GM21526 (cell line): Measurements from ENCODE around the gene GH1.
"Not testable (repeated sequence)": the region's sequence is repeated elsewhere in the genome, so short reads cannot be mapped to it uniquely, and the experiment has no call there.

ENCODE experiments used
- ATAC-seq: cut with Tn5 transposase; IDR thresholded peaks from one replicate; pipeline ENCODE4 v1.9.1; 2021; ENCODE audit warnings: moderate library complexity; ENCODE audit not compliant: unreplicated experiment, low FRiP score

The GH1 gene

GRCh38 chr17:63928172-63928666 is 9.6 kb upstream of the GH1 start:
- no peak for ATAC-seq

GRCh38 chr17:63927464-63928171 is 9.0 kb upstream of the GH1 start:
- no peak for ATAC-seq

DNA sequence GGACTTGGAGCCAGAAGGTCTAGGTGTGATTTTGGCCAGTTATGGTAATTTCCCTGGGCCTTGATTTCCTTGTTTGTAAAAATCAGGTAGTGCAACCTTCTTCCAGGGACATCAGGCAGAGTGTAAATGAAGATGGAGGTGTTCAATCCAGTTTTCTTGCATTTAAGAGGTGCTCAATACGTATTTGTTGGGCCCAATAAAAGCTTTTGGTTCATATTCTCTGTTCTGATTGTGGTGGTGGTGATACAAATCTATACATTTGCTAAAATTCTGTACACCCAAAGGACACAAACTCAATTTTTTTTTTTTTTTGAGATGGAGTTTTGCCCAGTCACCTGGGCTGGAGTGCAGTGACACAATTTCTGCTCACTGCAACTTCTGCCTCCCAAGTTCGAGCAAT is 7.5 kb upstream of the GH1 start:
- no peak for ATAC-seq

GRCh38 chr17:63925615-63926014 is 7.0 kb upstream of the GH1 start:
- no peak for ATAC-seq

- ATAC-seq, result not testable (repeated sequence)
Measured at GRCh38 chr17:63922402-63922801, 3.8 kb upstream of the GH1 start.

GRCh38 chr17:63920779-63921178 is 2.1 kb upstream of the GH1 start:
- ATAC-seq, result not testable (repeated sequence)

DNA sequence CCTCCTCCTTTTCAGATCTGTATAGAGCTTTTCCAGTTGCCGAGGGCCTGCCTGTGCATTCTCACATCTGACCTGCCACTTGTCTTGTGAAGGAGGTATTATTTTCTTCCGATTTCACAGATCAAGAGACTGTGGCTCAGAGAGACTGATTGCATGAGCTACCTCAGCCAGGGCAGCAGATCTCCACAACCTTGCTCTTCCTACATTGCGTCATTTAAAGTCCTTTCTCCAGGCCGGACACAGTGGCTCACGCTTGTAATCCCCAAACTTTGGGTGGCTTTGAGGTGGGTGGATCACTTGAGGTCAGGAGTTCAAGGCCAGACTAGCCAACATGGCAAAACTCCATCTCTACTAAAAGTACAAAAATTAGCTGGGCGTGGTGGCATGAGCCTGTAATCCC is 1.4 kb upstream of the GH1 start:
- ATAC-seq, result not testable (repeated sequence)

GRCh38 chr17:63919311-63919723 is 678 bp upstream of the GH1 start:
- ATAC-seq, result no peak

DNA sequence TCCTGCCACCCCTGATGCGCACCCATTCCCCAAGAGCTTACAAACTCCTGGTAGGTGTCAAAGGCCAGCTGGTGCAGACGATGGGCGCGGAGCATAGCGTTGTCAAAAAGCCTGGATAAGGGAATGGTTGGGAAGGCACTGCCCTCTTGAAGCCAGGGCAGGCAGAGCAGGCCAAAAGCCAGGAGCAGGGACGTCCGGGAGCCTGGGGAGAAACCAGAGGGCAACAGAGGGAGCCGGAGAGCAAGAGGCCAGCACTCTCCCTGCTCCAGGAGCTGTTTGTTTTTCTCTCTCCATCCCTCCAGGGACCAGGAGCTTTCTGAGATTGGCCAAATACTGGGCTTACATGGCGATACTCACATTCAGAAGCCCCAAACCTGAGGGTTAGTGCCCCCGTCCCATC is 334 bp downstream of the GH1 start:
- ATAC-seq, result no peak

- ATAC-seq, result no peak
Measured at GRCh38 chr17:63917646-63918045, 993 bp downstream of the GH1 start.

DNA sequence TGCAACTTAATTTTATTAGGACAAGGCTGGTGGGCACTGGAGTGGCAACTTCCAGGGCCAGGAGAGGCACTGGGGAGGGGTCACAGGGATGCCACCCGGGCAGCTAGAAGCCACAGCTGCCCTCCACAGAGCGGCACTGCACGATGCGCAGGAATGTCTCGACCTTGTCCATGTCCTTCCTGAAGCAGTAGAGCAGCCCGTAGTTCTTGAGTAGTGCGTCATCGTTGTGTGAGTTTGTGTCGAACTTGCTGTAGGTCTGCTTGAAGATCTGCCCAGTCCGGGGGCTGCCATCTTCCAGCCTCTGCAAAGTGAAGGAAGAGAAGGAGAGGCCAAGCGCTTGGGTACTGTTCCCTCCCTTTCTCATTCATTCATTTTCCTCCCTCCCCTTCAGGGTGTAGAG is 1.4 kb downstream of the GH1 start:
- not testable (repeated sequence) for ATAC-seq

DNA sequence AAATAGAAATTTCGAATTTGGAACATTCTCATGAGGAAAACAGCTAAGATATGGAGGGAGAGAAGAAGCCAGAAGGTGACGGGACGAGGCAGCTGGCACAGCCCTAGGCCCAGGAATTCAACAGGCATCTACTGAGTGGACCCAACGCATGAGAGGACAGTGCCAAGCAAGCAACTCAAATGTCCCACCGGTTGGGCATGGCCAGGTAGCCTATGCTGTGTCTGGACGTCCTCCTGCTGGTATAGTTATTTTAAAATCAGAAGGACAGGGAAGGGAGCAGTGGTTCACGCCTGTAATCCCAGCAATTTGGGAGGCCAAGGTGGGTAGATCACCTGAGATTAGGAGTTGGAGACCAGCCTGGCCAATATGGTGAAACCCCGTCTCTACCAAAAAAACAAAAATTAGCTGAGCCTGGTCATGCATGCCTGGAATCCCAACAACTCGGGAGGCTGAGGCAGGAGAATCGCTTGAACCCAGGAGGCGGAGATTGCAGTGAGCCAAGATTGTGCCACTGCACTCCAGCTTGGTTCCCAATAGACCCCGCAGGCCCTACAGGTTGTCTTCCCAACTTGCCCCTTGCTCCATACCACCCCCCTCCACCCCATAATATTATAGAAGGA is 2.0 kb downstream of the GH1 start:
- no peak for ATAC-seq

- ATAC-seq, result not testable (repeated sequence)
Measured at GRCh38 chr17:63915753-63916152, 2.9 kb downstream of the GH1 start.

DNA sequence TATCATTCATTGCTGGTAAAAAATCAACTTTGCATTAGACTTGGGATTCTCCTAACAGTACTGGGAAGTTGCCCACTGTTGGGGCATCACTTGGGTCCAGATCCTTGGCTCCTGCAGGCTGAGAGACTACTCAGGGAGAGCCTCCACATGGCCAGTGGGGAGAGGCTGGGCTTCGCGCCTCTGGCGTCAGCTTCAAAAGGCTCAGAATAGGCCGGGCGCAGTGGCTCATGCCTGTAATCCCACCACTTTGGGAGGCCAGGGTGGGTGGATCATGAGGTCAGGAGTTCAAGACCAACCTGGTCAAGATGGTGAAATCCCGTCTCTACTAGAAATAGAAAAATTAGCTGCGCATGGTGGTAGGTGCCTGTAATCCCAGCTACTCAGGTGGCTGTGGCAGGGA is 4.2 kb downstream of the GH1 start:
- ATAC-seq, result no peak

GRCh38 chr17:63911657-63912100 is 7.0 kb downstream of the GH1 start:
- ATAC-seq, result no peak

DNA sequence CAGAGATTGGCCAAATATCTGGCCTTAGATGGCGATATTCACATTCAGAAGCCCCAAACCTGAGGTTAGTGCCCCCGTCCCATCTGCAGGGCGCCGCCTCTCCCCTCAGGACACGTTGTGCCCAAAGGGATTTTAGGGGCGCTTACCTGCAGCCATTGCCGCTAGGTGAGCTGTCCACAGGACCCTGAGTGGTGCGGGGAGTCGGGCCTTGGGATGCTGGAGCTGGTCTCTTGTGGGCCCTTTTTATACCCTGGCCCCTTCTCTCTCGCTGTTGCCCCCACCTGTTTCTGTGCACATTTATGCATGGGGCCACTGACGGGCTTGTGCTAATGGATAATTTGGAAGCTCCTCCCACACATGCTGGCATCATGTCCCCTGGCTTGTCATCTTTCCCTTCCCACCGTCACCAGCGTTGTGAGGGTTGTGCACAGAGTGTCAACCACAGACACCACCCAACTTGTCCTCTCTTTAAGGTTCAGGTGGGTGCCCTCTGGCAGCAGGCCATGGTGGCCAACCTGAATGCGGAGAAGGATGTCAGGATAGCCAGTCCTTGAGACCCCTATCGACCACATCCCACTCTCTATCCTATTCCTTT is 7.5 kb downstream of the GH1 start, which contains the start of gene CSHL1:
Gene CSHL1, minus strand, starts transcription at position 218 of the 595 bp plus-strand sequence. Its CDS starts 62 bp downstream, at position 156.
- ATAC-seq, result no peak

- ATAC-seq, result no peak
Measured at GRCh38 chr17:63910096-63910495, 8.5 kb downstream of the GH1 start.

GRCh38 chr17:63909586-63909985 is 9.1 kb downstream of the GH1 start:
- not testable (repeated sequence) for ATAC-seq

GRCh38 chr17:63907161-63907778 is 11.4 kb downstream of the GH1 start:
- ATAC-seq, result not testable (repeated sequence)

DNA sequence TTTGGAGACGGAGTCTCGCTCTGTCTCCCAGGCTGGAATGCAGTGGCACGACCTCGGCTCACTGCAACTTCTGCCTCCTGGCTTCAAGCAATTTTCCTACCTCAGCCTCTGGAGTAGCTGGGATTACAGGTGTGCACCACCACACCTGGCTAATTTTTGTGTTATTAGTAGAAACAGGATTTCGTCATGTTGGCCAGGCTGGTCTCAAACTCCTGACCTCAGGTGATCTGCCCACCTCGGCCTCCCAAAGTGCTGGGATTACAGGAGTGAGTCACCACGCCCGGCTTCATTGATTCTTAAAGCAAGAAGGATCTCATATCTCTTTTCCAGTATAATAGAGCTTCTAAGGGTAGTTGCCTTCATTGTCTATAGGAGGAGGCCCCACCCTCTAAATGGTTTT is 13.8 kb downstream of the GH1 start:
- not testable (repeated sequence) for ATAC-seq

- ATAC-seq, result not testable (repeated sequence)
Measured at GRCh38 chr17:63903787-63904201, 14.8 kb downstream of the GH1 start.
